HG02852 (cell line): Measurements from ENCODE around the gene SEC14L2.

Source experiments
- ATAC-seq: cut with Tn5 transposase; IDR thresholded peaks from one replicate; pipeline ENCODE4 v1.9.1; 2021; ENCODE audit warnings: mild to moderate bottlenecking, moderate library complexity; ENCODE audit not compliant: unreplicated experiment

SEC14L2 gene

GRCh38 chr22:30404307-30404706 is 7.5 kb downstream of the SEC14L2 start:
- ATAC-seq: no peak

- no peak for ATAC-seq
Measured at GRCh38 chr22:30405731-30406130, 8.9 kb downstream of the SEC14L2 start.

- no peak for ATAC-seq
Measured at GRCh38 chr22:30406400-30406799, 9.6 kb downstream of the SEC14L2 start.

GRCh38 chr22:30408388-30409102 is 11.7 kb downstream of the SEC14L2 start:
- ATAC-seq: no peak

GRCh38 chr22:30411780-30412179 is 15.0 kb downstream of the SEC14L2 start:
- ATAC-seq: no peak

GRCh38 chr22:30413001-30413400 is 16.2 kb downstream of the SEC14L2 start:
- no peak for ATAC-seq

- no peak for ATAC-seq
Measured at GRCh38 chr22:30413745-30414524, 17.1 kb downstream of the SEC14L2 start.

- ATAC-seq: no peak
Measured at GRCh38 chr22:30414525-30415047, 17.8 kb downstream of the SEC14L2 start.

GRCh38 chr22:30416403-30416802 is 19.6 kb downstream of the SEC14L2 start:
- no peak for ATAC-seq

GRCh38 chr22:30416837-30417236 is 20.0 kb downstream of the SEC14L2 start:
- no peak for ATAC-seq

GRCh38 chr22:30420347-30421125 is 23.7 kb downstream of the SEC14L2 start:
- no peak for ATAC-seq

- no peak for ATAC-seq
Measured at GRCh38 chr22:30421695-30422480, 25.1 kb downstream of the SEC14L2 start.

GRCh38 chr22:30422481-30423300 is 25.9 kb downstream of the SEC14L2 start:
- no peak for ATAC-seq

- peak; percentile 35 for ATAC-seq
Measured at GRCh38 chr22:30423301-30423958, 26.6 kb downstream of the SEC14L2 start.

- ATAC-seq: peak; percentile 83
Measured at GRCh38 chr22:30423959-30424533, 27.2 kb downstream of the SEC14L2 start.

- ATAC-seq: no peak
Measured at GRCh38 chr22:30424534-30425326, 27.9 kb downstream of the SEC14L2 start.

- ATAC-seq: no peak
Measured at GRCh38 chr22:30425327-30425615, 28.5 kb downstream of the SEC14L2 start.
